ENCODE measurements around the gene SYPL2.
"Not testable (repeated sequence)": the region's sequence is repeated elsewhere in the genome, so short reads cannot be mapped to it uniquely, and the experiment has no call there.

Gene SYPL2

DNA sequence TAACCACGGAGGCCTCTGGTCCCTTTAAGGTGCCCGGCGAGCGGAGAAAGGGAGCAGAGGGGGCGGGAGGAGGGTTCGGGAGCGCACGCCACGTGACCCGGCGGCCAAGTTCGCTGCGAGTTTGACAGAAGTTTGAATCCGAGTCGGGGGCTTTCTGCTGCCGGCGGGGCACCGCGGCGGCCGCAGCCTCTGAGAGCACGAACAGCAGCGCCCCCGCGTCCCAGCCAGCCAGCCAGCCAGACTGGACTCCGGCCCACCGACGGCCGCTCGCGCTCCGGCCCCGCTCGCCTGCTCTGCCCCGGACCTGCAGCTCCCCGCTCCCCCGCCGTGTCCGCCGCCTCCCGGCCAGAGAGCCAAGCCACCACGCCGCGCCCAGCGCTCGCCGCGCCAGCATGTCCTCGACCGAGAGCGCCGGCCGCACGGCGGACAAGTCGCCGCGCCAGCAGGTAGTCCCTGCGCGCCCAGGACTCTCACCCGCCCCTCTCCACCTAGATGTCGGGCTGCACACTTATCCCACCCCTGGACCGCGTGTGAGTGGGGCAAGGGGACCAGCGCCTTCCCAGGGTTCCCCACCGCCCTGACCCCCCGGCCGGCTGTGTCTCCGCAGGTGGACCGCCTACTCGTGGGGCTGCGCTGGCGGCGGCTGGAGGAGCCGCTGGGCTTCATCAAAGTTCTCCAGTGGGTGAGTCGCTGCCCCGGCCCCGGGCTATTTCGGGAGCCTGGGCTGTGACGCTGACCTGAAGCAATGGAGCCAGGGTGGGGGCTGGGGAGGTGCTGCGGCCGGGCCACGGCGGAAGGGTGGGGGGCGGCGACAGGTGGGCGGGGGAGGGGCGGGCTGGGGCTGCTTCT lies at the start of gene SYPL2:
SYPL2 (plus strand) TSS at position 95 of the 849 bp plus-strand sequence; CDS start at position 393, 298 bp downstream.
- no peak for DNase-seq (ENCODE audit: low spot score)

DNA sequence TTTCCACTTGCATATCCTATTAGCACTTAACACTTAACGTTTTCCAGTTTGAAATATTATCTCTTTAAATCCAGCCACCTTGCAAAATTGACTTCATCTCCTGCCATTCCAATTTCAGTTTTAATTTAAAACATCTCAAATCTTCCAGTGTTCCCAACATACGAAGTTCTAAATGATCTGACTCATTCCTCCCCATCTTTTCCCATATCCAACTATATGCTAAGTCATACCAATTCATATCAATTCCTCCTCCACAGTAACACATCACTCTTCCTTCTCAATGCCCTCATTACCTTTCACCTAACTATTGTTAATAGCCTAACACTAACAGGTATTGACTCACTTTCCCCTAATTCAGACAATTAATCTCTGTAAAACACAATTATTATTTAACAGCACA lies 42.8 kb upstream of the SYPL2 start:
- no peak for DNase-seq (ENCODE audit: low spot score)

DNA sequence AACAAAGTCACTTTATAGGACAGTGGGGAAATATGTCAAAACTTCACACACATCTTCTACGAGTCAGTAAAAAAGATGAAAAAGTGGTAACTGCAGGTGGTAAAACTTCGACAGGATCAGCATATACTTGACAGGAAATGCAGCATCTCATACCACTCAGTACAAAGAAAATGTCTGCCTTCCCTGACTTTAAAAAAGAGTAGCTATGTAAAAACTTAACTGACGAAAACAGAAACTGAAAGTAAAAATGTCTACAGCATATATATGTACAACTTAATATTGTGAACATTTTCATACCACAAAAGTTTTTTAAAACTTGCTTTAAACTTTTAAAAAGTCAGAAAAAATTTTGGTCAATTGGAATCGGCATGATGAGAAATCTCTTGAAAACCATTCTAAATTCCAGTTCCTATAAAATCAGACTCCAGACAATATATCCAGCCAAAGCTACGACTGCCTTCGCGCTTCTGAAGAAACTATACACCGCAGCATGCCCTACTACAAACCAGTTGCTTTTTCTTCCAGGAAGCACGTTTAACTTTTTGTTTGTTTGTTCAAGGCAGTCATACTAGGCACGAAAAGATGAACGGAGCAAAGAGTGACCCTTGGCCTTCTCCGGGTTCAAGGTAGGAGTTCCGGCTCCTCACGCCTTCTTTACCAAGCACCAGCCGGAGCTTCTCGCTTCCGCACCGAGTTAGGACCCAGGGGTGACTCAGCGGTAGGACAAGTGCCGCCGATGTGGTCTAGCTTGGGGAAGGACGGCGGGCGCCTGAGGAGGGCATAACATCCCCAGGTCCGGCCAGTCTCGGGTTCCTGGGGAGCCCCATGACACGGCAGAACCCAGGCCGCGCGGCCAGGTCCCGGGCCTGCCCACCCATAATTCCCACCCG lies 40.7 kb upstream of the SYPL2 start:
- no peak for DNase-seq (ENCODE audit: low spot score)

DNA sequence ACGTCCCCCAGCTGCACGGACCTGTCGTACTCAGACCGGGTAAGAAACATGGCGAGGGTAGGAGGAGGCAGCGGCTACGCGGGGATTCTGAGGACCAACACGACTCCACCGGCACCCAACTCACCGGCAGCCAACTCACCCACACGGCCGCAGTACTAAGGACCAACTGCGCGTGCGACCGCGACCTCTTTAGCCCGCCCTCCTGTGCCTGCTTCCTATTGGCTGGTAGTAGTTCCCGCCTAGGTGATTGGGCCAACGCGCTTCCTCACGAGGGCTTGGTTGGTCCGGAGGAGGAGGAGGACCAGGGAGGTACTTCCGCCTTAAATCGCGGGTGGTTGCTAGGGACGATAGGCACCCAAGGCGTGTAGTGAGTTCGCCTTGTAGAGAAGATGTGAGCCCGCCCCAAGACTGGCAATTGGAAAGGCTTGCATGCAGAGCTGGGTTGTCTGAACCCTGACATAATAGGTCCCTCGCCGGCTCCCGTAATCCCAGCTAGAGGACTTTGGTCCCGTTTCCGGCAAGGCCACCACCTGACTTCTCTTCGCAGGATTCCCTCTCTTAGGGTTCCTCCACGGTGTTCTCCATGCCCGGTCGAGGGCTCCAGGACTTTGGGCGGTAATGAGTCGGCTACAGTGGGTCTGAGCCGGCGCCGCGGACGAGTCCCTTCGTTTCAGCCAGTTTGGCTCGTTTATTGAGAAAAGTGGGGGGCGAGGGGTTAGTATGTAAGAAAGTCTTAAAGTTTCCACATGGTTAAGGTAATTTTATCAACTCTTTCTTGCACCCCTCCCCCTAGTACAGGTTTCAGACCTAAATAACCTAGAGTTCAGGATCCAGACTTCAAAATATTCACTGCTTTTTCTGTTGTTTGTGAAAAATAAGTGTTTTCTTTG lies 39.8 kb upstream of the SYPL2 start, which contains the start of gene PSMA5:
PSMA5 (minus strand) TSS at position 168 of the 890 bp plus-strand sequence; CDS start at position 50, 118 bp downstream.
- DNase-seq (ENCODE audit: low spot score) = peak; percentile 99

DNA sequence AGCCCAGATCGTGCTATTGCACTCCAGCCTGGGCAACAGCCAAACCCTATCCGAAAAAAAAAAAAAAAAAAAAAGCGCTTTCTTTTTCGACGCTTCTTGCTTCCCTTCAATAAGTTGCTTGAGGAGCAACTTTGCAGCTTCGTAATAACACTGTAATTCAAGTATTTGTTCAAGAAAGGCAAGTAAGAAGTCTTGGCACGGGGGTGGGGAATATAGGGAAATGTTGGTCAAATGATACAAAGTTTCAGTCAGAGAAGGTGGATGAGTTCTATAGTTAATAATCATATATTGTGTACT lies 39.2 kb upstream of the SYPL2 start:
- no peak for DNase-seq (ENCODE audit: low spot score)

DNA sequence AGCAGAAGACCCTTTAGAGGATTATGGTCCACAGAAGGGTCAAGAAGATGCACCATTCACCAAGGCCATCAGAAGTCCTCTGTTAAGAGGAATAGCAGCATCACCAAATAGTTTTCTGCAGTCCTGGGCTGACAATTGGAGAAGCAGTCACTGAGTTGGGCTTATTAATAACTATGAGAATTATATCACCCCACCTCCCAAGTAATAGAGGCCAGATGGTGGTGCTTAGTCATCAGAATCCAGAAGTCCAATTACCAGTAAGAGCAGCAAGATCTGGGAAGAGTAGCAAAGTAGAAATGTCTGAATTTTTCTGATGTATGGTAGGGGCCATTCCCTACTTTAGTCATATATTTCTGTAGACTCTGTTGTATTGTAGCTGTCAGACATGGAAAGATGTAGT lies 34.0 kb upstream of the SYPL2 start:
- DNase-seq (ENCODE audit: low spot score) = no peak

DNA sequence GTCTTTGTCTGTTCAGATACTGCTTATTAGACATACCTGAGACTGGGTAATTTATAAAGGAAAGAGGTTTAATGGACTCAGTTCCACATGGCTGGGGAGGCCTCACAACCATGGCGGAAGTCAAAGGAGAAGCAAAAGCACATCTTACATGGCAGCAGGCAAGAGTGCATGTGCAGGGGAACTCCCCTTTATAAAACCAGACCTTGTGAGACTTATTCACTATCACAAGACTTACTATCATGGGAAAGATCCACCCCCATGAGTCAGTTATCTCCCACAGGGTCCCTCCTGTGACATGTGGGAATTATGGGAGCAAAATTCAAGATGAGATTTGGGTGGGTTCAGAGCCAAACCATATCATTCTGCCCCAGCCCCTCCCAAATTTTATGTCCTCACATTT lies 33.0 kb upstream of the SYPL2 start:
- DNase-seq (ENCODE audit: low spot score) = no peak

DNA sequence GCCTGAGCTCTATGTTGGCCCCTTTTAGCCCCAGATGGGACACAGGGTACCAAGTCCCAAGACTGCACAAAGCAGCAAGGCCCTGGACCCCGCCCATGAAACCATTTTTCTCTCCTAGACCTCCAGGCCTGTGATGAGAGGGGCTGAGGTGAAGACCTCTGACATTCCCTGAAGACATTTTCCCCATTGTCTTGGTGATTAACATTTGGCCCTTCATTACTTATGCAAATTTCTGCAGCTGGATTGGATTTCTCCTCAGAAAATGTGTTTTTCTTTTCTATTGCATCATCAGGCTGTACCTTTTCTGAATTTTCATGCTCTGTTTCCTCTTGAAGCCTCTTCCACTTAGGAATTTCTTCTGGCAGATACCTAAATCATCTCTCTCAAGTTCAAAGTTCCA lies 31.9 kb upstream of the SYPL2 start:
- no peak for DNase-seq (ENCODE audit: low spot score)

DNA sequence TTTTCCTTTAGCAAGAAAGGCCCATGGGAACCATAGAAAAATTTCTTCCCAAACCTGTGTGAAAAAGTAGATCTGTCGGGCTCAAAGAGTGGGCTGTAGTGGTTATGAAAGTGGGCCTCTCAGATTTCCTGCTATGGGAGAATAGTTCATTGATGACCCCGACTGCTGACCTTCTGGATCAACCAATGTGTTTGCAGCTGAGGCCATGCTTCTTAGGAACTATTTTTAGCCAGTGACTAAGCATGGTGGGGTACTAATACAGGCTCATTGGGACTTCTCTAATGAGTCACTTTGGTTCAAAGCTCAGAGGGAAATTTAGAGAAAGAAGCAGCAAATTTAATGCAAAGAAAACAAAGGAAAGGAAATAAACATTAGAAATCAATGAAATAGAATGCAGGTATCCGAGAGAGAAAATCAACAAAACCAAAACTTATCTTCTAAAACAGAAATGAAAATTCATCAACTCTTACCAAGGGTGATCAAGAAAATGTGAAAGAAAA lies 27.5 kb upstream of the SYPL2 start:
- DNase-seq (ENCODE audit: low spot score) = no peak

DNA sequence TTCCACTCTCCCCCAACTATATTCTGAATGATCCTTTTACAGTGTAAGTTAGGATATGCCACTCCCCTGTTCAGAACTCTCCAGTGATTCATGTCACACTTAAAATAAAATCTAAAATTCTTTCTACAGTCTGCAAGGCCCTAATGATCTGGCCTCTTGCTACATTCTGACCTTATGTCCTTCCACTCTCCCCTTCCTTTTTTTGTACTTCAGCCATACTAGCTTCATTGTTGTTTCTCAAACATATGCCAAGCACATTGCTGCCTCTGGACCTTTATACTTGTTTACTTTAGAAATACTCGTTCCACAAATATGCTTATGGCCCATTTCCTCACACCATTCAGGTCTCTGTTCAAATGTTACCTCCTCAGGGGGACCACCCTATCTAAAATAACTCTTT lies 25.3 kb upstream of the SYPL2 start:
- DNase-seq (ENCODE audit: low spot score) = no peak

DNA sequence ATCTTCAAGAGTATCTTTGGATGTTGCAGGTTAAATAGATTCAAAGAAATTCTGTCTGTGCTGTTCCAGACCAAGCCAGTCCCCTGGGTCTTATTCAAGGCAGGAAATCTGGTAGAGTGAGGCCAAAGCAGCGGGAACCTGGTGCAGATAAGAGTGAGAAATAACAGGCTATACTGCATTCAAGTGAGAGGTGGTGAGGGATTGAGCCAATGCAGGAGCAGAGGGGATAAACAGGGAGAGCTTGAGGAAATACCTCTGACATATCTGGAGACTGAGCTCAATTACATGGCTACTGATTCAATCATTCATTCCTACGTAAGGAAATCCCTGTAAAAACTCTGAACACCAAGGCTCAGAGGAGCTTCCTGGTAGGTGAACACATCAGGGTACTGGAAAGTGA lies 22.9 kb upstream of the SYPL2 start:
- DNase-seq (ENCODE audit: low spot score) = no peak

DNA sequence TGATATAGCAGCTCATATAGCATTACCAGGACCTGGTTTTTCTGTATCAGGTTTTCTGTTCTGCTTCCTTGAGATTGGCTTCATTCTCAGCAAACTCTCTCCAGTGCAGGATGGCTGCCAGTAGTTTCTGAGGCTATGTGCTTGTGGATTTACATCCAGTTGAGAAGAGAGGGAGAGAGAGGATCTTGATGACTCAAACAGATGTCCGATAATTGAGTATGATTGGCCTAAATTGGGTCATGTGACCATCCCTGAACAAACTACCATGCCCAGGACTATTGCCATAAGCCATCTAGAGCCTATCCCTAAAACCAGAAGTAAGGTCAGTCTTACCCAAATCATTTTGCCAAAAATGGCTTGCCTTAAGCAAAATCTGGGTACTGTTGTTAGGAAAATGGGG lies 22.0 kb upstream of the SYPL2 start:
- no peak for DNase-seq (ENCODE audit: low spot score)

DNA sequence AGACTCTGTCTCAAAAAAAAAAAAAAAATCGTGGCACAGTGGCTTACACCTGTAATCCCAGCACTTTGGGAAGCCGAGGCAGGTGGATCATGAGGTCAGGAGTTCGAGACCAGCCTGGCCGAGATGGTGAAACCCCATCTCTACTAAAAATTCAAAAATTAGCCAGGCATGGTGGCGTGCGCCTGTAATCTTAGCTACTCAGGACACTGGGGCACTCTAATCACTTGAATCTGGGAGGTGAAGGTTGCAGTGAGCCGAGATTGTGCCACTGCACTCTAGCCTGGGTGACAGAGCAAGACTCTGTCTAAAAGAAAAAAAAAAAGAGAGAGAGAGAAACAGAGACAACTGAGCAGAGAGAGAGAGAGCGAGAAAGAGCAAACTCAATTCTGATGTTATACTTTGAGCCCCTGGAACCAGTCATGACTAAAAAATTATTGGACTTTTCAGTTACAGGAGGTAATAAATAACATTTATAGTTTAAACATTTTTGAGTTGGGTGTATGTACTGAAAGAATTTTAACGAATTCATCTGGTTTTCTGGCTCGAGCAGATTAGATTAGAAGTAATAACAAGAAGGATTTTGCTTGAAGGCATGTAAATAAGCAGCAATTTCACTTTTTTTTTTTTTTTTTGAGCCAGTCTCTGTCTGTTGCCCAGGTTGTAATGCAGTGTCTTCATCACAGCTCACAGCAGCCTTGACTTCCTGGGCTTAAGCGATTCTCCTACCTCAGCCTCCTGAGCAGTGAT lies 20.2 kb upstream of the SYPL2 start:
- not testable (repeated sequence) for DNase-seq (ENCODE audit: low spot score)

DNA sequence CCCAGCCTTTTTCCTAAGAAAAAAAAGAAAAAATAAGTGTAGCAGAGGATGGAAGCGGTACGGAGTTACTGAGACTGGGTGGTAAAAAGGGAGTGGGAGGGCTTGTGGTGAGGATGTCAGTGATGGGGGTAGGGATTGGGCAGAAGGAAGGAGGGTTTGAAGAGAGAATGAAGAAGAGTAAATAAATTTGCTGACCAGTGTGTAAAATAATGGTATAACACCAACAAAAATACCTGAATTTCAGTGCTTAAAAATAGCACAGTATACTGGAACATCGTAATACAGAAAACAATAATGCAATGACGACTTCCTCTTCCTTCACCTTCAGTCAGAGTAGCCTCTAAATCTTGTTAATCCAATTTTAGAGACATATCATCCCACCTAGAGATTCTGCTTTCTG lies 18.8 kb upstream of the SYPL2 start:
- DNase-seq (ENCODE audit: low spot score) = no peak

DNA sequence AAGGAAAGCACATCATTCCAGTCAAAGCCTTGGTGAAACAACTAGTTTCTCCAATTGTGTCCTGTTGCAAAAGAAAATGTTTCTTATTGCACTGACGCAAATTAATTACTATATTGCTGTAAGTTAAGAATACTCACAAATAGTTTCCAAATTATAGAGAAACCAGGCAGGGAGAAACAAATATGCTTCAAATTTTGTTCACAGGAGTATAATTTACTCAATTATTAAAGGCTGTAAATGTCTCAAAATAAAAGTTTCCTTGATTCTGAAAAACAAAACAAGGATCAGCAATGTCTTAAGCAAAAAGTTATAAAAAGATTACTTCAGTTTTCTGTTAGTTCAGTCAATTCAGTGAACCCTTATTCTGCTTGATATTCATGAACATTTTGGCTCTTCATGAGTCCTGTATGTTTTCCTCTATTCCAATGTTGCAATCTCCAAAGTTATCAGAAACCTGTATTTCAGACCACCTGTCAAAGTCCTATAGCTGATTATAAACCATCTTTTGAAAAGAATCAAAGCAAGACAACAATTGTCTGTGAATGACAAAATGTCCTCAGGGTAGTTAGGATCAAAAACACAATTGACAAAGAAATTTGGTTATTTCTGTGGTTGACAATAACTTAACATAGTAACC lies 11.7 kb upstream of the SYPL2 start:
- DNase-seq (ENCODE audit: low spot score) = no peak

DNA sequence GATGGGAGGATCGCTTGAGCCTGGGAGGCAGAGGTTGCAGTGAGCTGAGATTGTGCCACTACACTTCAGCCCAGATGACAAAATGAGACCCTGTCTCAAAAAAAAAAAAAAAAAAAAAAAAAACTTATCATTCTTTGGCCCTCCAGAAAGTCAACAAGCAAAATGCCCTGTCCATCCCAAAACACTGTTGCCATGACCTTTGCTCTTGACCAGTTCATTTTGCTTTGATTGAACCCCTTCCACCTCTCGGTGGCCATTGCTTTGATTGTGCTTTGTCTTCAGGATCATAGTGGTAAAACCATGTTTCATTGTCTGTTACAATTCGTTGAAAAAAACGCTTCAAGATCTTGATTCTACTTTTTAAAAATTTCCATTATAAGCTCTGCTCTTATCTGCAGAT lies 8.5 kb upstream of the SYPL2 start:
- DNase-seq (ENCODE audit: low spot score) = no peak

DNA sequence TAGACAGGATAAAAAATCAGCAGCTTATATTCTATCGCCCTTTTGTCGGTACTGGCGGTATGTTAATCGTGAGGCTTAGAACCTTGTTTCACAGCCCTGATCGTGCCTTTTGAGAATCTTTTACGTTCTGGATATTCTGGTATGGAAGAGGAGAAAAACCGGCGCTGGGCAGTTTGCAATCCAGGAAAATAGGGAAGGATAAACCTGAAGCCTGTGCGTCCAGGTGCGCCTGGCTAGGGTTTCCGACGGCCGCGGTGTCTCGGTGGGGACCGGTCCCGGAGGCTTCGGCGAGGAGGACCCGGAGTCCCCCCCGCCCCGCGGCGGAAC lies 258 bp upstream of the SYPL2 start:
- no peak for DNase-seq (ENCODE audit: low spot score)

DNA sequence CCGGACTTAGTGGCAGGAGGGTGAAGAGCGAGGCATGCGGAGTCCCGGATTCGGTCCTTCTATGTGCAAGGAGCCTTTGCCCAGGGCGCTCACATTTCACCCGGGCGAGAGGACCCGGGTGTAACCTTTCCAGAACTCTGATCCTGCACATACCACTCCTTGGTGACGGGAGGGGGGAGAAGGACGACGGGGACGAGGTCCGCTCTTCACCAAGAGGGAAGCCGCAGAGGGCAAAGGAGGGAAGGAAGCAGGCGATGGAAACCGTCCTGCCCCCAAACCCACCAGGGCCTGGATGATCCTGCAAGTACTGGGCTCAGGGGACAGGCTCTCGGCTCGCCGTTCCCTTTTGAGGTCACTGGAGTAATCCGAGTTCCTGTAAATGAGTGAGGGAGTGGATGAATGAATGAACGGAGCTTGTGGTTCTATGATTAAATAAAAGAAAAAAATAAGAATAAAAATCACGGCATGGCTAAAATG lies 993 bp downstream of the SYPL2 start:
- DNase-seq (ENCODE audit: low spot score) = no peak

DNA sequence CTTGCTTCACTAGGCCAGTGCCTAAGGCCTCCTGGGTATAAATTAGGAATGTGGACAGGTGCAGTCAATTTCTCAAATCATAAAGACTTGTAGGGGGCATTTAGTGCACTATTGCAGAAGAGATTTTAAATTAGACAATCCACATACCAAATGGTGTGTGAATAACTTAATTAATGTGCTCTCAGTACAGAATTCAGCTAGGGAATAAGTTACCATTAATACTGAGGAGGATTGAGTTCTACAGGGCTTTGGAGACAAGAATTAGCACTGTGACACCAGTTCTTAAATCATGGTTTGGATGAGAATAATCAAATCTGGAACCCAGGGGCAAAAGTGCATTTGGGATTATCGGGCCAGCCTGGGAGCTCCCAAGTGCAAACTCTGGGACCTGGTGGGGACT lies 1.7 kb downstream of the SYPL2 start:
- no peak for DNase-seq (ENCODE audit: low spot score)

DNA sequence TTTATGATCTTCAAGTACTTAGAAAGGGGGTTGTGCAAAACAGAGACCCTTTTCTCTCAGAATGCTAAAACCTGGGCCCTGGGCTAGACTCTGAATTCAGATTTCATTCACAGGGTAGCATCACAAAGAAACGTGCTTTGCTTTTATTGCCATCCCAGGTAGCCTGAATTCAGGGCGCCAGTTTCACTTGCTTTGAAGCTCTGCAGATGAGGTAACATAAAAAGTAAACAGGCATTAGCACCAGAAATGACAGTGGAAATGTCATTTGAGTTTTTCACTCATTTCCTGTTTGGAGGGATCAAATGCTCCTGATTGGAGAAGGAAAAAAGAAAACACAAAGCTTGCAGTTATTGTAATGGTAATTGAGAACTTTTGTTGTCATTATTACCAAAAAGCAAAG lies 2.6 kb downstream of the SYPL2 start:
- DNase-seq (ENCODE audit: low spot score) = no peak

DNA sequence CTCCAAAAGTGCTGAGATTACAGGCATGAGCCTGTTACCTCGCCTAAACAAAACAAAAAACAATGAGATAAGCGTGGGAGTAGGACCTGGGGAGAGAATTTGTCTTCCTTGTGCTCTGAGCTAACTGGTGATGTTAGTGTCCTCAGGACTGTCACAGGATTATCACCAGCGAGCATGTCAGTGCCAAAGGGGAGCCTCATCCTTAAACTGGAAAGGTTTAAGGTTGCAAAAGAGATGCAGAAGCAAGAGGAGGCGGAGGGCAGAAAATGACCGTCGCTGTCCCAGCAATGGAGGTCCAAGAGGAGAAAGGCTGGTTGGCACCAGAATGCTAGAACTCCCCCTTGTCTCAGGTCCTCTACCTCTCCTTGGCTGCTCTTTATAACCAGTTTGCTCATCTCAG lies 3.9 kb downstream of the SYPL2 start:
- DNase-seq (ENCODE audit: low spot score) = no peak
